Stomach (tissue), 9 donors: Measurements from ENCODE around the gene TAF11. TPM values are rescaled to one million over a fixed set of nuclear protein-coding genes. Genes with fewer than 3 reads are reported as not detected.

Experiments used
- DNase-seq, 2 donors: peaks; one replicate each; pipeline versions ENCODE4 v3.0.0 to v3.0.0-alpha.2; 2013 to 2019
- H3K27ac ChIP-seq, 5 donors: fragments of 200-600 bp in 4 of 5; sonication (generic) in 4 of 5; one replicate each; pipeline ENCODE4 v1.5.1; 2013 to 2019; ENCODE audit warnings: mild to moderate bottlenecking in 1 of 5, moderate library complexity in 1 of 5
- H3K27me3 ChIP-seq, 3 donors: fragments of 200-600 bp; sonication (generic); one replicate each; pipeline ENCODE4 v1.5.1; 2017 to 2019; ENCODE audit warnings: mixed run types in 1 of 3
- H3K36me3 ChIP-seq, 4 donors: fragments of 200-600 bp; sonication (generic); 1 replicate in 3 of 4; 2 replicates in 1 of 4; pipeline ENCODE4 v1.5.1; 2016 to 2019
- H3K4me1 ChIP-seq, 4 donors: fragments of 200-600 bp; sonication (generic); one replicate each; pipeline ENCODE4 v1.5.1; 2016 to 2019
- H3K4me3 ChIP-seq, 4 donors: fragments of 200-600 bp; sonication (generic) in 3 of 4; one replicate each; pipeline ENCODE4 v1.5.1; 2016 to 2019; ENCODE audit warnings: mild to moderate bottlenecking in 1 of 4
- H3K9me3 ChIP-seq, 4 donors: fragments of 200-600 bp; sonication (generic); one replicate each; pipeline ENCODE4 v1.5.1; 2016 to 2019
- CTCF ChIP-seq, 7 experiments: fragments of 450-650 bp in 4 of 7; fragments of 200-600 bp in 3 of 7; sonication (generic) in 3 of 7; IDR thresholded peaks; one replicate each; pipeline ENCODE4 v1.5.1; 2016 to 2019; ENCODE audit warnings: antibody characterized with exemption in 7 of 7, control low read depth in 2 of 7, mild to moderate bottlenecking in 1 of 7
- EP300 ChIP-seq: sonication (generic); formaldehyde crosslinking; IDR thresholded peaks from one replicate; pipeline ENCODE4 v1.6.1; 2017; ENCODE audit warnings: antibody characterized with exemption
- POLR2A ChIP-seq, 4 donors: fragments of 450-650 bp; IDR thresholded peaks; one replicate each; pipeline ENCODE4 v1.6.1; 2016; ENCODE audit warnings: antibody characterized with exemption in 4 of 4, control low read depth in 2 of 4, mild to moderate bottlenecking in 1 of 4, moderate library complexity in 1 of 4
- POLR2AphosphoS5 ChIP-seq, 3 donors: sonication (generic); formaldehyde crosslinking; IDR thresholded peaks; one replicate each; pipeline ENCODE4 v1.6.1; 2016; ENCODE audit warnings: antibody characterized with exemption in 3 of 3
- WGBS, 5 donors: extraction: QIAGEN DNeasy Blood & Tissue Kit in 3 of 5; methylation state at CpG; one replicate each; pipeline versions ENCODE4 v1.1.5 to v1.1.7; 2013 to 2018; 5-methylcytosine and 5-hydroxymethylcytosine counted together
- intact Hi-C: fragments of 100-400 bp; cut with DNase I; formaldehyde crosslinking; loops from one replicate; pipeline ENCODE4 v1.15.1; 2023; ENCODE audit warnings: low total_unique reads
- polyA plus RNA-seq, 3 donors: library from polyadenylated mRNA; stranded (reverse); fragments of 200-250 nt; gene quantifications; one replicate each; pipeline ENCODE4 v1.2.3, GENCODE V29; 2013
- total RNA-seq, 5 donors: library from RNA; depleted of rRNA; stranded (reverse); fragments of >200 nt; gene quantifications; one replicate each; pipeline versions ENCODE4 v1.1.0 to v1.2.3, GENCODE V29; 2014 to 2016
- donor health status: healthy with polysubstance abuse.
- donor health status: Bipolar disorder and iron deficiency.
- donor health status: healthy.

Gene TAF11
- total and polyA plus RNA-seq, 8 donors = 4.9 to 40.8 (median 20.3) TPM

DNA sequence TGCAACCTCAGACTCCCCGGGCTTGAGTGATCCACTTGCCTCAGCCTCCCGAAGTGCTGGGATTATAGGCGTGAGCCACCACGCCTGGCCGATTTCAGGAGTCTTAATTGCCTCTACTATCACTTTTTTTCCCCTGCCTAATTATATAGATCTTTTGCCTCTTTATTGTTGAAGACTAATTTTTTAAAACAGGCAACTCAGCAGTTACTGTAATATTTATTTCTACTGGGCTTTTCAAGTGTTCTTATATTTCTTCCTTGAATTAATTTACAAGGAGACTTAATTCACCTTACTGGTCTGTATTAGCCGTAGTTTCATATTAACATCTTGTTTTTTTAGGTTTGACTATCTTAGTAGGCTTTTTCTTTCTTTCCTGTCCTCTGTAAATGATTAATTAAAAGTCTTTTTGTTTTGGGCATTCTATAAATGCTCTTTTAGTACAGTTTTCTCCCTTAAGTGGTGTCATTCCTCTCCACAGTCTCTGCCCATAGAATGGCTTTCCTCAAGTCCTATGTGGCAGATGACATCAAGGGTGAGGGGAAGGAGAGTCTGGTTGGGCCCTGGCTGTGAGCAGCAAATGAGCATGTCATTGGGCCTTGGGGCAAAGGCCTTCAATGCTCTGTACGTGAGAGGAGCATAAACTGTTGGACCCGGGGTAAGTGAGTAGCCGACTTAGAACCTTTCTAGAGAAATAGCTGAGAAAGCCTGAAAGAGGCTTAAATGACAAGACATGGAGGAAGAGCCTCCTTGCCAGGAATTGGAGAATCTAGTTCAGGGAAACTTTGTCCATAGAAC is 37.2 kb upstream of the TAF11 start:
- no peaks in the 10 kb centered on the region for H3K27me3 ChIP-seq
- H3K36me3 ChIP-seq = no peaks in the 10 kb centered on the region
- 94 to 97% (median 95%) methylated on average over 9 of the region's 9 CpGs for WGBS, 5 donors
- H3K27ac ChIP-seq = no peak overlapping the region
- DNase-seq = no peak
- no peaks in the 10 kb centered on the region for H3K9me3 ChIP-seq
- intact Hi-C loops = no loop called here
- peaks cover 11 to 28% (median 20%) of the 10 kb centered on the region in 4 donors for H3K4me1 ChIP-seq
- no peak for TF ChIP-seq POLR2A (IDR thresholded peaks at IDR 0.05)
- TF ChIP-seq CTCF (IDR thresholded peaks at IDR 0.05) = no peak
- no peak for TF ChIP-seq POLR2AphosphoS5 (IDR thresholded peaks at IDR 0.05)
- no peak for TF ChIP-seq EP300
- no peak overlapping the region for H3K4me3 ChIP-seq

DNA sequence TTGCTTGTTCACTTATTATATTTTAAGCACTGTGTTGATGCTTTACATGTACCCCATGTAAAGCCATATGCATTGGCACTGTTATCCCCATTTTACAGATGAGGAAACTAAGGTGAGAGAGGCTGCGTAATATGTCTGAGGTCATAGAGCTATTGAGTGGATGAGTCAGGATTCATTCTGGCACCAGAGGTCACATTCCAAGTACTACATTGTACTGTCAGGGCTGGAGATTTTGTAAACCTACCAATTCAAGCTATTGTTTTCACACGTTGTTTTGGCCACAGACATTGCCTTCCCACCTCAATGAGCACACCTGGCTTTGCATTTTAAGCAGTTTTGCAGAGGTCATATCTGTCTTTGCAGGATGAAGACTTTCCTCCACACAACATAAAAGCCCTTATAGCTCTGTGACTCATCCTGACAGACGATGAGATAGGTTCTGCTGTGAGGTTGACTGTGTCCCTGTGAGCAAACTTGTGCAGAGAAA is 34.4 kb upstream of the TAF11 start:
- no peak for DNase-seq
- Histone ChIP-seq H3K27me3 (no peaks in the 10 kb centered on the region), H3K36me3 (no peaks in the 10 kb centered on the region), H3K27ac (no peak overlapping the region), H3K9me3 (no peaks in the 10 kb centered on the region), H3K4me3 (no peak overlapping the region), H3K4me1 (peaks cover 0 to 5% (median 2%) of the 10 kb centered on the region in 4 donors)
- intact Hi-C loops = no loop called here
- no peak for TF ChIP-seq POLR2A (IDR thresholded peaks at IDR 0.05)
- no peak for TF ChIP-seq CTCF (IDR thresholded peaks at IDR 0.05)
- TF ChIP-seq EP300 = no peak
- TF ChIP-seq POLR2AphosphoS5 (IDR thresholded peaks at IDR 0.05) = no peak
- WGBS, 5 donors = 70 to 88% (median 77%) methylated on average over 3 of the region's 3 CpGs

DNA sequence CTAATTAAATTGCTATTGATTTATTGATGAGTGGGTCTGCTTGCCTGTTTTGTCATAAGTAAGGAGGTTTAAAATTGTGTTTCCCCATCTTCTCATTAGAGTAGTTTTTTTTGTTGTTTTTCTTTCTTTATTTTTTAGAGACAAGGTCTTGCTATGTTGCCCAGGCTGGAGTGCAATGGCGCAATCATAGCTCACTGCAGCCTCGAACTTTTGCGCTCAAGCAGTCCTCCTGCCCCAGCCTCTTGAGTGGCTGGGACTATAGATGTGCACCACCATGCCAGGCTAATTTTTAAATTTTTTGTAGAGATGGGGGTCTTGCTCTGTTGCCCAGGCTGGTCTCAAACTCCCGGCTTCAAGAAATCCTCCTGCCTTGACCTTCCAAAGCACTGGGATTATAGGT is 32.3 kb upstream of the TAF11 start:
- Histone ChIP-seq H3K9me3 (no peaks in the 10 kb centered on the region), H3K4me1 (peaks cover 0 to 13% (median 7%) of the 10 kb centered on the region in 4 donors), H3K4me3 (no peak overlapping the region), H3K27ac (no peak overlapping the region), H3K27me3 (no peaks in the 10 kb centered on the region), H3K36me3 (no peaks in the 10 kb centered on the region)
- DNase-seq = no peak
- intact Hi-C loops = no loop called here
- TF ChIP-seq POLR2AphosphoS5 (IDR thresholded peaks at IDR 0.05) (no peak), CTCF (IDR thresholded peaks at IDR 0.05) (no peak), EP300 (no peak), POLR2A (IDR thresholded peaks at IDR 0.05) (no peak)
- 79 to 100% (median 91%) methylated on average over 4 of the region's 4 CpGs for WGBS, 5 donors

DNA sequence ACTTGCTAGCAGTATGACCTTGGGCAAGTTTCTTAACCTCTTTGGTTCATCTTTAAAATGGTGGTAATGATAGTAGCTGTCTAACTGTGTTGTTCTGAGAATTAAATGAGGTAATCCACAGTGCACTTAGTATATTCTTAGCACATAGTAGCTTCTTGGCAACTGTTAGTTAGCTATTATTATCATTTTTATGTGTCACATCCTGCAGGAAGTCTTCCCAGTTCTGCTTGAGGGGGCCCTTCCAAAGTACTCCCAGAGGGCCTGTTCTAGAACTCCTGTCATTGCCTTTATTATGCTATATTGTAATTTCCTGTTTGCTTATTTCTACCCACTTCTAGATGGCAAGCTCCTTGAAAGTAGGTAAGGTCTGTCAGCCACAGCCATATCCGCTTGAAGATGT is 31.8 kb upstream of the TAF11 start:
- no peak for DNase-seq
- TF ChIP-seq POLR2A (IDR thresholded peaks at IDR 0.05) (no peak), EP300 (no peak), CTCF (IDR thresholded peaks at IDR 0.05) (no peak), POLR2AphosphoS5 (IDR thresholded peaks at IDR 0.05) (no peak)
- H3K27me3 ChIP-seq = no peaks in the 10 kb centered on the region
- no peak overlapping the region for H3K27ac ChIP-seq
- H3K4me1 ChIP-seq = peaks cover 0 to 13% (median 8%) of the 10 kb centered on the region in 4 donors
- intact Hi-C loops = no loop called here
- H3K36me3 ChIP-seq = no peaks in the 10 kb centered on the region
- H3K4me3 ChIP-seq = no peak overlapping the region
- H3K9me3 ChIP-seq = no peaks in the 10 kb centered on the region
- WGBS, 5 donors = 93 to 97% (median 97%) methylated on average over 1 of the region's 1 CpG
